Stimulated activated CD4-positive, alpha-beta T cell treated with anti-CD3 and anti-CD28 coated beads, Interleukin-2, amount 100 ng/mL, for 24 hours (primary cell): ENCODE data around the gene C1QTNF3.
A peak's percentile ranks its signal among the peaks of the same experiment; 100 is the strongest.
"Not testable (repeated sequence)": the region's sequence is repeated elsewhere in the genome, so short reads cannot be mapped to it uniquely, and the experiment has no call there.

Source experiments
- DNase-seq, 2 donors: peaks; one replicate each; pipeline ENCODE4 v3.0.0-alpha.2; 2020

C1QTNF3 gene

DNA sequence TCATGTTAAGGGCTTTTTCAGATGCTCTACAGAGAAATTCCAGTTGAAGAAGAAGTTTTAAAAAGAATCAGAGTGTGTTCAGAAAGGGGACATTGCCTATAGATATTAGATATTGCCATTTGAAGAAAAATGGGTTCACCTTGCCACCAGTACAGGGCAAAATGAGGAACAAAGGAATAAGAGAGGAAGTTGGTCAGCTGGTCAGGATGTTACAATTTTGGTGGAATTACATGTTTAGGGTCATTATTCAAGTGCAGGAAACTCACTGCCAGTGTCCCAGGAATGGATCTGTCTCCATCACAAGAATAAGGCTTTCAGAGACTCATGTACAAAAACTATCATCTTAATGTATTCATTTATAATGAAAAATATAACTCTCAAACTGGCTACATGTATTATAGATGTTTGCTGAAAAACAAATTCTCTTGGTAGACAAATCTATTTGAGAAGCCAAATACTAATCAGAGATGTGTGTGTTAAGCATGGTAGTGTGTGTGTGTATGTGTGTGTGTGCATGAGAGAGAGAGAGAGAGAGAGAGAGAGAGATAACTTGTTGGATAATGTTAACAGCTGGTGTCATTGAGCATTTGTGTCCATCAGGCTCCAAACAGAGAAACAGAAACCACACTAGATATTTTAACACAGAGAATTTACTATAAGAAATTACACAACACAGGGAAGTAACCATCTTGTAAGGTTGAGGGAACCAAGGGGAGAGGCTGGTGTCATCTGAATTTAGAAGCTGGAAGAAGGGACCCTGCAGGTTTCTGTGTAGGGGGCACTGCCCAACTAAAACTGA lies 5.0 kb upstream of the C1QTNF3 start:
- DNase-seq: no peak

DNA sequence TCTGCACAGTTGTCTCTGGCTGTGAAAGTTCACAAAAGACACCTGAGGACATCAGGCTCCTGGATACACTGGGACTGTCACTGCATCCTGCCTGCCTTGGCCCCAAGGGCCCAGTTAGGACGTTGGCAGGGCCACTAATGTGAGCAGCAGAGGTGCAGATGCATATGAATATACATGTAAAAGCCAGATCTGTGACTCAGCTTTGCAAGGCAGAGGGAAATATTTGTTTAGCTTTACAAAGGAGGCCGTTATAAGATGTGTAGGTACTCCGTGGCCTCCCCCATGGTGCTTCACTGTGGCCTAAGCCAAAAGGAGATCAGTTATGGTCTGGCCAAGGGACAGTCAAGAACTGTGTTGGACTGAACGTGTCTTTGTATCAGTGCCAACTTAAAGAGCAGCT lies 4.1 kb upstream of the C1QTNF3 start:
- no peak for DNase-seq

DNA sequence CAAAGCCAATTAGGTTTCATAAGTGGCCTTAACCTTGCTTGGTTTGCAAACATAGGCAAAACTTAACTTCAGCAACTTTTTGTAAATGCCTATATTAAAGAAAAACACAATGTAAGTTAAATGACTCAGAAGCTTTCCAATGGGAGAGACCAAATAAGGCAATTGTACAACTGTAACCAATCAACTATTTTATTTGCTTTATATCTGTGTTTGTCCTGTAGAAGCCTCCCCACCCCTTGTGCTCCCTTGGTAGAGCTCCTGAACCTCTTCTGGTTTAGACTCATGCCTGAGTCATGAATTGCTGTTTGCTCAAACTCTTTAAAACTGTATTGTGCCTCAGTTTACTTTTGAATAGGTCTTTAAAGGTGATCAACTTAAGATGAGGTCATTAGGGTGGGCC lies 3.0 kb upstream of the C1QTNF3 start:
- DNase-seq: no peak

DNA sequence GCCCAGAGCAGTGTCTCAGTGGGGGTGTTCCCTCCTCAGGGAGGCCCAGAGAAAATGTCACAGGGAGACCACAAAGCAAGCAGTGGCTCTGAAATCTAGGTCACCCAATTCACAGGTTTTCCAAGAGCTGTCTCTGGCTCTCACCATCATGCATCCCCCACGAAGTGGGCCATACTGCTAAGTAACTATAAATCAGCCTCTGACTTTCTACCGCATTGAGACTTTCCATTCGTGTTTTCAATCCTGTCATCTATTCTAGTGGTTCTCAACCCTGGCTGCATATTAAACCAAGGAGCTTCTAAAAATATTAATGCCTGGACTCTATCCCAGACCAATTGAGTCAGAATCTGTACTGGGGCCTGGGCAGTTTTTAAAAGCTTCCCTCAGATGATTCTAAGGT lies 2.0 kb upstream of the C1QTNF3 start:
- DNase-seq: no peak

DNA sequence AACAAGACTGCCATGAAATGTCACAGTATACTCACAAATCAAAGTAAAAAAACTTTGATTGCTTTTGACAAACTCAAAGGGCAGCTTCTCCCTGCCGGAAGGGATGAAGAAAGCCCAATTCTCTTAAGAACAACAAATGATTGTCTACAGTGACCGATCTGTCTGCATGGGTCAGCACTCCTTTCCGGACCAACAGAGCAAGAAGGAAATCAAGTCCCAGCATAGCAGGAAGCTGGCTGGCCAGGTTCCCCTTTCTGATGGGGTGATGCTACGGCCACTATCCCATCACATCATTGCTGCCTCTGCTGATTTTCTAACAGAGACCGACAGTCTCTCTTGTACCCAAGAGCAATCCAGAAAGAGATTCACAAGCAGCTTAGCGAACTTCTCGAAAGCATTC lies 692 bp downstream of the C1QTNF3 start:
- no peak for DNase-seq

DNA sequence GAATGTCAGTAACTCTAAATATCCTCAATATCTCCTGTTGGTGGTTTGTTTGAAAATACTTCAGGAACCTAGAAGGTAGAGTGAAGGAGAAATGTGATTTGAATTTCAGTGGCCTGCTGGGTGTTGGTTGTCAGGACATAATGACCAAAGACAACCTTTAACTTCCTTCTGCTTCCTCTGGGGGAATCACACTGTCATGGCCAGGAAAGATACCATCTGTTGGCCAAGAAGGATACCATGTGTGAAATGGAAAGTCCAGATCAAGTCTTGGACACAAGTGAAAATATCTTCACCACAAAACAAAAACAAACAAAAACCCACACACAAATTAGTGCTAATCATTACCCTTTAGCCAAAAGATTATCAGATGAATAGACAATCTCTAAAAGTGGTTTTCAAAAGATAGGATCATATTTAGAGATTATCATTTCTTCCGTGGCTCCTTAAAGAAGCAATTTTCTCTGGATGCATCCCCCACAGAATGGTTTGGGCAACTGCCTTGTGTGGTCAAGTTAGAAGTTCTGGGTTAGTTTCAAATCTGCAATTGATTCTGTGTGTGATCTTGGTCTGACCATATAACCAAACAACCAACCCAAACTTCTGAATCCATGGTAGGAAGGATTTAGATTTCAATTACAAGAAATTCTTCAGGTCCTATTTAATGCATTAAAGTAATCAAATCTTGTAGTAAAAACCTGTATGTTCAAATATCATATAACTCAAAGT lies 1.6 kb downstream of the C1QTNF3 start:
- no peak for DNase-seq

DNA sequence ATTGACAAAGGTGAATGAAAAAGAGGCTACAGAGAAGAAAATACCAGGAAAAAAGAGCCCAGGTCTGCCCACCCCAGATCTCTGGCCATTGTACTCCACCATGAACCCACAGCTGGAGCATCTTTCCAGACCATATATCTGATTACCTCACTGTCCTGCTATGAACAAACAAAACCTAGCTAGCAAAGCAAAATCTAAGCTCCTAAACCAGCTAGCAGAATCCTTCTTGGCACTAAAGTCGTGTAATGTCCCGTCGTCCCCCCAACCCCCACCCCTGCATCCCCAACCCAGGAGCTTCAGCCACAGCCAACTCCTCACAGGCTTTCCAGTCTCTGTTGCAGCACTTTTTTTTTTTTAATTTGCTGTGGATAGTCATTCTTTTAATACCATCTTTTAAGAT lies 2.5 kb downstream of the C1QTNF3 start:
- no peak for DNase-seq

DNA sequence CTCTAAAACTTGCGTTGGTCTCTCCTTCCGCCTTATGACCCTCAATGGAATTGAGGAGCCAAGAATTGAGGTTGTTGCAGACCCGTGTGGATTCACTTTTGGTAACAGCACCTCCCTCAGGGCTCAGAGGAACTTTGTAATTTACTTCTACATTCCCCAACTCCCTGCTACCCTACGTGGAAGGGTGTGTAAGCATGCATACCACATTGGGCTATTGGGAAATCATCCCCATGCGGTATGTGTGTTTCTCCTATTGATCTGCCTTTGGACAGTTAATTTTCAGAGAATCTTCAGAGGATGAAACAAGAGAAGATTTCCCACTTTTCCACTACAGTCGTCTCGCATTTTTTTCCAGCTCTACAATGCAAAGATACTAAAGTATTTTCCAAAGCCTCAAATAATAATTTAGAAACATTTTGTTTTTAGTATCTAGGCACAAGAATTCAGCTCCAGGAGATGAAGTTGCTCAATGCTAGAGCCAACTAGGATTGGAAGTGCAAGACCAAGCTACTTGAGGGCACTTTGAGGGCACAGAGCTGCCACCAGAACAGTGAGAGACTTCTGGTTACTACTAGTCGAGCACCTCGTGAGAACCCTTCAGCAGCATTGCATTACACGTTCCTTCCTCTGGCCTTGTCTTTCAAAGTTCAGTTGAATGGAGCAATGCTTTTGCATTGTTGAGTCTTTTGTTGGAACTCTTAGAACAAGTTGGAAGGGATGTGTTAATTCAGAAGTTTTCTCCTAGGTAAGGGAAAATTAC lies 3.4 kb downstream of the C1QTNF3 start:
- no peak for DNase-seq

DNA sequence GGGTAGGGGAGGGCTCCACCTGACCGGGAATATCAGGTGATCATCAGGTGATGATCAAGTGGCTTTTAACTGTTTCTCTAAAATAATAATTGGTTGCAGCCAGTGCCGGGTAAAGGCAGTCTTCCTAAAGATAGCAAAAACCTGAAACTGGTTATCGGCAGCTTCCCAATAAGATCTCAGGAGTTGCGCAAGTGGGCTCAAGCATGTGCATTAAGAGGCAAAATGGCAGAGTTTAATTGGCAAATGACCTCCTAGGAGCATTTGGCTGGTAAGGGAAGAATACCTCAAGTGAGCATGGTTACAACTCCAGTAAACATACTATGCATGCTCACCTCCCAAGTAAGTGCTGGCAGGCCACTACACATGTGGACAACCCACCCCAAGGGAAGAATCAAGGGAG lies 4.2 kb downstream of the C1QTNF3 start:
- no peak for DNase-seq

DNA sequence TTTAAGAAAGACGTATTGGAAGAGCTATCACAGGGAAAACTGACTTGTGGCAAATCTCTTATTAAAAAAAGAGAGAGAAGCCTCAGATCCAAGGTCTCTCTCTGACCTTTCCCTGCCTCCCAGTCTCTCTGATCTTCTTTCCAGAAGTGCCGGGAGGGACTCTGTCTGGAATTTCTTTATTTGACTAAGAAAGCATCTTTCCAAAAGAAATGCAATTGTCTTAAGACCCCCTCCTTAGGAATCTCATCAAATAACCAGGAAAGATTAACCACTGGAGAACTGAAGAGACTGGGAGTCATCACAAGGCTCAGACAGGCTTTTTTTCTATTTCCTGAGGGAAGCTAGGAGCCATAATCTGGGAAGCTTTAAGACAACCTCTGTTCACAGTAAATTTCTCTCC lies 4.6 kb downstream of the C1QTNF3 start:
- no peak for DNase-seq

DNA sequence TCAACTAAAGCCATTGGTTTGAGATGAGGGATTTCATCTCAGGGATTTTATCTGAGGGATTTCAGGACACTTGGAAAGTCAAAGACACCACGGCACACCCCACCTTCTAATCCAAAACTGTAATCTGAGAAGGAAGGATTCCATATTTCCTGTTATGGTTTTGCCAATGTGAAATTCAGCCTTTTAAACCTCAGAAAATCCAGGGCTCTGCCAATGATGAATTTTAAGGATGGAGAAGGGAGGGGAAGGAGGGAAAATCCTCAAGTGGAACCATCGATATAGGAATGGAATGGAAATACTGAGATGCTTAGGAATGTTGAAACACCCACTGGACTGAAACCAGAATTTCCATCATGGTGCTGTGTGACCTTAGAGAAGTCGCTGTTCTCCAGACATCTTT lies 5.3 kb downstream of the C1QTNF3 start:
- DNase-seq: no peak

DNA sequence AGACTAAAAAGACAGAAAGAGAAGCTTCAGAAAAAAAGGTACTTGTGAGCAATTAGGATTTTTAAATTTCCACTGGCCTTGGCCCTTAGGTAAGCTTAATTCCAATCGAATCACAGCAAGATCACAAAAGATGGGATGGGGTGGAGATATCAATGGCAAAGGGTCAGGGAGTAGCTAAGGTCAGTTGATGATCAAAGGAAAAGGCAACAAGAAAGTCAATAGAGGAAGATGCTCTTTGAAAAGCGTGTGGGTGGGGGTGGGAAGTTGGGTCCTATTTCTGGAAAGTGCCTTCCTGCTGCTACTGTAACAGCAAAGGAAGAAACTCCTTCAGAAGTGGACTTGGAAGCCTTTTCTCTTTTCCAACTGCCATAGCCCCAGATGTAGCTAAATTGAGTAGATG lies 7.3 kb downstream of the C1QTNF3 start:
- no peak for DNase-seq

DNA sequence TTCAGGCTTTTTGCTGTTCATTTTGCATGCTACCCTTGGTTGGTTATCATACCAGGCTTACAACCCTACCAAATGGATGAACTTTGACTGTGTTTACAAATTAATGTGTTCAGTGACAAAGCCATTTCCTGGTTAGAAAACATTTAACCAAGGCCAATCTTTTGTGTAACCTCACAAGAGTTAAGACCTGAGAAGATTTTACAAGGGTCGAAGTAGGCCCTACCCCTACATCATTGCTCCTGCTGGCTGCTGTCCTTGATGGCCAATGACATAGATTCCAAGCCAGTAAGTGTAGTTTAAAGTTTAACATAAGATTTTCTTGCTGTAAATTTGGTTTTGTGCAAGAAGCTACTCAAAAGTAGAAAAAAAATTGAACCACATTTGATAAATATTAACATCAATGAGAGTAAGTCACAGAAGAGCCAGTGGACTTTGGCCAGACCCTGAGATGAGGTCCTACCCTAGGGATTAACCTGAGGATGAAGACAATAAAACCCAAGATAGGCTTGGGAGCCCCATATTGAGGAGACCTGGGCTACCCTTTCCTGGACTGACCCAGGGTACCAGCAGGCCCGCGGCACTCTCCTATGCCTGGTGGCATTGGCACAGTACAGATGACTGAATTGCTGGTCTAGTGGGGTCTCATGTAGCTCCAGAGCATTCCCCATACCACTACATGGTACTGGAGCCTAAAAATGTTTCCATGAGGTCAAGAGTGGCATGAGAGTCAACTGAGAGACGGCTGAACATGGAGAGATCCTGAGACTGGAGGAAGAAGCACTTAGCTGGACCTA lies 8.3 kb downstream of the C1QTNF3 start:
- DNase-seq: no peak

DNA sequence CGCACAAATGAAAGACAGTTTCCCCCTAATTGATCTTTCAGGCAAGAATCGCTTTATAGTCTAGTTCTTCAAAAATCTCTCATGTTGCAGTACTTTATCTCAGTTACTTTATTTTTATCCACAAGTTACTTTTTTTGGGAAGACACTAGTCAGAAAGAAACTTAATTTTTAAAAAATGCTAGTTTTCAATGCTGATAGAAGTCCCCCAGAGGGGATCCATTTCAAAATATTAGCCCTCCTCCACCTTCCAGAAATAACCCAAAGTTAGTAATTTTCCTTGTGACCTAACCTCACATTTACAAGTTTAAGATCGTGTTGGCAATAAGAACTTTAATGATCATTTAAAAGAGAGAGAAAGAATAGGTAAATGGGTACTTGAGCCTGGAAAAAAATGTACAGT lies 11.0 kb downstream of the C1QTNF3 start:
- no peak for DNase-seq

DNA sequence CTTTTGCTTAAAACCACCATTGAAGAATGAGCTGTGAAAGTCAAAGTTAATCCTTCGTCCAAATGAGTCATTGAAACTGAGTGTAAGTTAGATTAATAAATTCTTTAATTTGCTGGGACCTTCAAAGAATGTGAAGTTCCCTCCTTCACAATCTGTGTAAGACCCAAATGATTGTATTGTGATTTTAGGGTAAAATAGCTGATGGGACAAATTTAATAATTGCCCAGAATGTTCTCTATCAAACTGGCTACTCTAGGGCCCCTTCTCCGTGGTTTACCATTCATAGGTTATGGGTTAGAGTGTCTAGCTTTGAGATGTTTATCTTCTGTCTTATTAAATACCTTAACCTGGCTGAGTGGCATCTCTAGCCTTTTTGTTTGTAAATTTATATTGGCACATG lies 11.9 kb downstream of the C1QTNF3 start:
- DNase-seq: no peak

DNA sequence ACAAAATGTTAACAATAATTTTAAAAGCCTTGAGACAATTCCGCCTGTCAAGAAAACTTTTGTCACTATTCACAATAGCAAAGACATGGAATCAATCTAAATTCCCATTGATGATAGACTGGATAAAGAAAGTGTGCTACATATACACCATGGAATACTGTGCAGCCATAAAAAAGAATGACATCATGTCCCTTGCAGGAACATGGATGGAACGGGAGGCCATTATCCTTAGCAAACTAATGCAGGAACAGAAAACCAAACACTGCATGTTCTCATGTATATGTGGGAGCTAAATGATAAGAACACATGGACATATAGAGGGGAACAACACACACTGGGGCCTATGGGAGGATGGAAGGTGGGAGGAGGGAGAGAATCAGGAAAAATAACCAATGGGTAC lies 12.4 kb downstream of the C1QTNF3 start:
- not testable (repeated sequence) for DNase-seq

DNA sequence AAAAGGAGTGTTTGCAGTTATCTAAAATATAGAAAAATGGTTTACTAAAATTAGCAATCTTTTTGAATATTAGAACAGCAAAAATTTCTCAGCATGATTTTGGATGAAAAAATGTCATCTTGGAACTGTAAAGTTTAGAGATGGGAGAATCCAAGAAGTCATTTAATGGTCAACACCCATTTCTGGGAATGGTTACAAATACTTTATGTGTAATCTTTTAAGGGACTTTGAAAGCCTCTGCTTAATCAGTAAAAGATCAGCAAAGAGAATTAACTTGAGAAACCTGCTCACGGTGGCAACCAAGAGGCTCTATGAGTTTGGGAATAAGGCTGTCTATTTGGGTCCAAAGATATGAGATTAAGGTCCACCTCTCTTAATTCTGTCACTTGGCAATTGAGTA lies 13.0 kb downstream of the C1QTNF3 start:
- DNase-seq: no peak

DNA sequence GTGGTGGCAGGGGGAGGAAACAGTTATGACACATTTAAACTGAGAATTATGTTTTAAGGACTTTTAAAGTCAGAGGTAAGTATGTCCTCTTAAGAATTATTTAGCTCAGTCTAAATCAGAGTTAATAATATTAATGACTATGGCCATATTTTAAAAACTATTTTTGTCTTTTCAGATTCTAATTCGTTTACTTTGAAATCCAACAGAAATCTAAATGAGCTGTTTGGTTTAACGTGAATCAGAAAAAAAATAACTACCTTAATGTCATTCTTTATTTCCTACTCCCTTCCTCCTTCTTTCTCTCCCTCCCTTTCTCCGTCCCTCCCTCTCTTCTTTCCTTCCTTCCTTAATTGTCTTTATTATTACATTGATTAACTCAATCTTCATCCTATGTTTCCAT lies 14.7 kb downstream of the C1QTNF3 start:
- no peak for DNase-seq

DNA sequence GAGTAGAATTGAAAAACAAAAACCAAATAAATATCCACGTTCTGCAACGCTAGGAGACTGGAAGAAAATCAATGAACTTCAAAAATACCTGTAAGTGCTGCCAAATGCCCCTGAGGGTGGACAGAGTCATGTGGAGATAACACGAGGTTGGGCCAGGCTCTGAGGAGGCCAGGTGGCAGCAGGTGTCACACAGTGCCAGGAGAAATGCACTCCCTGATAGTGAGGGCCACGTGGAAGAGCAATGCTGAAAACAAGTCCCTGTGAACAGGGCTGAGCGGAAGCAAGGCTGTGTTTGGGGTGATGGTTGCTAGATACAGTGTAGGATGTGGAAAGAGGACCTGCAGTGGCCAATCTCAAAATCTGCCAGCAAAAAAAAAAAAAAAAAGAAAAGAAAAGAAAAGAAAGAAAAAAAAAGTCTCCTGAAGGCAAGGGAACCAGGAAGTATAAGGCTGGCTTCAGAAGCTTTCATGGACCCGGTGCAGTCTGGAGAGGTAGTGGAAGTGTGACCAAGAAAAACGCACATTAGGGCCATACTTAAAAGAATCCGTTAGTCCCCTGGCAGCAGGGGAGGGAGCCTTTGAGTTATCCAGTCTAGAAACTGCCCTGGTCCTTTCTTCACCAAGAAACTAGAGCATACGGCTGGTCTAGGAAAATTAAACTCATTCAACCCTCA lies 16.8 kb downstream of the C1QTNF3 start:
- no peak for DNase-seq

DNA sequence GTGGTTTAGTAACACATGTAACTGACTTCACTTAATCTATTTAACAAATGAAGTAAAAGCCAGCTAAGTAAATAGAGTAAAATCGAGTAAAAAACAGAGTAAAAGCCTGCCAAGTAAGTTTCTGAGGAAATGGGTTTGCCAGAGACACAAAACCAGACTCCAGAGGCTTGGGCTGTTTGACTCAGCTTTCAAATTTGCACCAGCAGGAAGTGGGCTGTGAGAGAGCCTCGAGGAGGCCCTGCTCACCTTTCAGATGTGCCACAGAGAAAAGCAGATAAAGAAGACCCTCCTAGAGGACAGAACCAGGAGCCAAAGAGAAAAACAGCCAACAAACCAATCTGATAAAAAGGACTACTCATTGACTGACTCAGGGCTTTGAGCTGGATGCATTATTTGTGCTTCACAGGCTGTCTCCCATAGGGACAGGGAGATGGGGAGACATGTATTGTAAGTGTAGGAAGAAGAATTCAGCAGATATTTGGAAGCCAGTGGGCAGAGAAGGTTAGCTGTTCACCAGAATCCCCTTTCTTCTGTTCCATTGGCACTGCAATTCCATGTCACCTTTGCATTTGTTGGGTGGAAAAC lies 20.8 kb downstream of the C1QTNF3 start:
- DNase-seq: peak in 1 of 2 donors; percentile 45

DNA sequence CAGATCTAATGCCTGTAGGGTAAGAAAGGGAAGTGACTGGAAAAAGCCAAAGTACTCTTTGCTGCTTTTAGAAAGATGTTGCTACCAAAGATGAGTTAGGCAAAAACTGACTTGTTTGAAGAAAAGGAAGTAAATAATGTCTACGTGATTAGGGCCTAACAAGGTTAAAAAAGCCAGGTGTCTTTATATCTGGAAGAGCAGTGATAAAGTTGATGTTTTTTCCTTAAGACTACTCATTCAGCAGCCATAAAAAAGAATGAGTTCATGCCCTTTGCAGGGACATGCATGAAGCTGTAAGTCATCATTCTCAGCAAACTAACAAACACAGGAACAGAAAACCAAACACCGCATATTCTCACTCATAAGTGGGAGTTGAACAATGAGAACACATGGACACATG lies 21.7 kb downstream of the C1QTNF3 start:
- DNase-seq: no peak

DNA sequence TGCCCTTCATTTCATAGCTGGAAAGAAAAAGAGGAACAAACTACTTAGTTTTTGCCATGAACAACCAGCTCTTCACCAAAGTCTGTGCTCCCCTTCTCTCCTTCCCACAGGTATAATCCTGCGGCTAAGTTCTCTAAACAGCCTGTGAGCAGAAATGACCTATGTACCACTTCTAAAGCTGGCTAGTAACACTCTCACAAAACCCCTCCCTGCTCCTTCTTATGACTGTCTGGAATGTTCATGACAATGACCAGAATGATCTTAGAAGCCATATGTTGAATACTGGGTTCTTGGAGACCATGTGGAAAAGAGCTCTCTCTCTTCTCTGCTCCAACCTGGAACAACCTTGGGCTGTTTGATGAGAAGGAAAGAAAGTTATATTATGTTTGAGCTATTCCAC lies 22.3 kb downstream of the C1QTNF3 start:
- DNase-seq: no peak
